ENCODE measurements around the gene OTOG.

GRCh38 chr11:17578296-17578695, 31.2 kb downstream of the OTOG start:
- TF ChIP-seq POLR2A (IDR thresholded peaks at IDR 0.05; ENCODE audit: extremely low read depth, insufficient read length) = no peak
- TF ChIP-seq MAX (IDR thresholded peaks at IDR 0.05; ENCODE audit: low read depth, low read length) = no peak
- no peak for TF ChIP-seq CTCF (IDR thresholded peaks at IDR 0.05; ENCODE audit: low read depth, low read length)
- TF ChIP-seq MYC (IDR thresholded peaks at IDR 0.05; ENCODE audit: low read depth, low read length) = no peak

All from NB4 (cell line).